ENCODE data around the gene ARPC5.

Gene ARPC5

GRCh38 chr1:183675883-183676585 lies 40.5 kb upstream of the ARPC5 start:
- Histone ChIP-seq H3K27ac (ENCODE audit: poor library complexity, severe bottlenecking) (no peak overlapping the region), H3K4me3 (ENCODE audit: severe bottlenecking) (no peak overlapping the region)

GRCh38 chr1:183675381-183675780 lies 39.8 kb upstream of the ARPC5 start:
- no peak for DNase-seq (ENCODE audit: low spot score)
- Histone ChIP-seq H3K9me3 (ENCODE audit: severe bottlenecking) (no peaks in the 10 kb centered on the region), H3K4me1 (ENCODE audit: insufficient read depth, poor library complexity, severe bottlenecking) (no peaks in the 10 kb centered on the region), H3K4me3 (ENCODE audit: severe bottlenecking) (no peak overlapping the region), H3K27me3 (ENCODE audit: insufficient read depth, poor library complexity, severe bottlenecking) (no peaks in the 10 kb centered on the region), H3K27ac (ENCODE audit: poor library complexity, severe bottlenecking) (no peak overlapping the region), H3K36me3 (ENCODE audit: low read depth) (no peaks in the 10 kb centered on the region)
- peak; percentile 38; the same call in 1 of the 3 replicates for ATAC-seq (ENCODE audit: low read depth)
- TF ChIP-seq CTCF (IDR thresholded peaks at IDR 0.05; ENCODE audit: poor library complexity, severe bottlenecking): no peak

More at GRCh38 chr1:183675883-183676585, 40.5 kb upstream of the ARPC5 start:
- DNase-seq (ENCODE audit: low spot score) (no peak), ATAC-seq (ENCODE audit: low read depth) (no peak)
- Histone ChIP-seq H3K4me1 (ENCODE audit: insufficient read depth, poor library complexity, severe bottlenecking) (no peaks in the 10 kb centered on the region), H3K27me3 (ENCODE audit: insufficient read depth, poor library complexity, severe bottlenecking) (no peaks in the 10 kb centered on the region), H3K9me3 (ENCODE audit: severe bottlenecking) (no peaks in the 10 kb centered on the region), H3K36me3 (ENCODE audit: low read depth) (no peaks in the 10 kb centered on the region)
- TF ChIP-seq CTCF (IDR thresholded peaks at IDR 0.05; ENCODE audit: poor library complexity, severe bottlenecking): no peak

DNA sequence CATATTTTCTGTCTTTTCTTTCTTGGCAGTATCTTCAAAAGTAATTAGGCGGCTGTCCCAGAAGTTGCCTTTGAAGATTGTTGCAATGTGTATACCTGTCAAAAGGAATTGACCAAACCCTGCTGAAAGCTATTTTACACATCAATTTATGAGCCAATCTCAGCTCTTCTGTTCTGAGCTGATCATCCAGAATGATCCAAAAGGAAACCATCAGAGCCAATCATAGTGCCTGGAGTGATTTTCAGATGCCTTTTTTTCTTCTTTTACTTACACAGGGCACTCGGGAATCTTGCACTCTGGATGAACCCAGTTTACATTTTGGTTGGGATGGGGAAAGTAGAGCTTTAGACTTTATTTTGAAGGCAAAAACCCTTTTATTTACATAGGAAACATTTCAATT lies 39.3 kb upstream of the ARPC5 start:
- ATAC-seq (ENCODE audit: low read depth) (no peak), DNase-seq (ENCODE audit: low spot score) (no peak)
- no peak overlapping the region for H3K27ac ChIP-seq (ENCODE audit: poor library complexity, severe bottlenecking)
- TF ChIP-seq CTCF (IDR thresholded peaks at IDR 0.05; ENCODE audit: poor library complexity, severe bottlenecking): no peak
- no peaks in the 10 kb centered on the region for H3K9me3 ChIP-seq (ENCODE audit: severe bottlenecking)
- no peaks in the 10 kb centered on the region for H3K27me3 ChIP-seq (ENCODE audit: insufficient read depth, poor library complexity, severe bottlenecking)
- no peak overlapping the region for H3K4me3 ChIP-seq (ENCODE audit: severe bottlenecking)
- H3K36me3 ChIP-seq (ENCODE audit: low read depth): no peaks in the 10 kb centered on the region
- no peaks in the 10 kb centered on the region for H3K4me1 ChIP-seq (ENCODE audit: insufficient read depth, poor library complexity, severe bottlenecking)

DNA sequence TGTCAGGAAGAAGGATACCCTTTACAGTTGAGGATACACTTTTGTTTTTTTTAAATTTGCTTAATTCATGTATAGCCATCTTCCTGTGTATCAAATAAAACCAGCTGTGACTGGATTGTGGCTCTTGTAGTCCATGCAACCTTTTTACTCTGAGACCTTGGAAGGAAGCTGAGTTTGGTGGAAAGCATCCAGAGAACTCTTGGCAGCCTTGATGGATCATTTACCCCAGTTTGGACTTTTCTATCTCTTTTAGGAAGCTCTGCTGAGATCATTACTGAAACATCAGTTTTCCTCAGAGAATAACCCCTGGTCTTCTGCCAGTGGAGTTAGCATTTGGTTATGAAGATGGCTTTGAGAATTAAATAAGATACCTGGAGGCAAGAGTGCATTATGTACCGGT lies 38.8 kb upstream of the ARPC5 start:
- Histone ChIP-seq H3K27me3 (ENCODE audit: insufficient read depth, poor library complexity, severe bottlenecking) (no peaks in the 10 kb centered on the region), H3K27ac (ENCODE audit: poor library complexity, severe bottlenecking) (no peak overlapping the region), H3K9me3 (ENCODE audit: severe bottlenecking) (no peaks in the 10 kb centered on the region), H3K4me3 (ENCODE audit: severe bottlenecking) (no peak overlapping the region), H3K4me1 (ENCODE audit: insufficient read depth, poor library complexity, severe bottlenecking) (no peaks in the 10 kb centered on the region), H3K36me3 (ENCODE audit: low read depth) (no peaks in the 10 kb centered on the region)
- ATAC-seq (ENCODE audit: low read depth) (no peak), DNase-seq (ENCODE audit: low spot score) (no peak)
- no peak for TF ChIP-seq CTCF (IDR thresholded peaks at IDR 0.05; ENCODE audit: poor library complexity, severe bottlenecking)

DNA sequence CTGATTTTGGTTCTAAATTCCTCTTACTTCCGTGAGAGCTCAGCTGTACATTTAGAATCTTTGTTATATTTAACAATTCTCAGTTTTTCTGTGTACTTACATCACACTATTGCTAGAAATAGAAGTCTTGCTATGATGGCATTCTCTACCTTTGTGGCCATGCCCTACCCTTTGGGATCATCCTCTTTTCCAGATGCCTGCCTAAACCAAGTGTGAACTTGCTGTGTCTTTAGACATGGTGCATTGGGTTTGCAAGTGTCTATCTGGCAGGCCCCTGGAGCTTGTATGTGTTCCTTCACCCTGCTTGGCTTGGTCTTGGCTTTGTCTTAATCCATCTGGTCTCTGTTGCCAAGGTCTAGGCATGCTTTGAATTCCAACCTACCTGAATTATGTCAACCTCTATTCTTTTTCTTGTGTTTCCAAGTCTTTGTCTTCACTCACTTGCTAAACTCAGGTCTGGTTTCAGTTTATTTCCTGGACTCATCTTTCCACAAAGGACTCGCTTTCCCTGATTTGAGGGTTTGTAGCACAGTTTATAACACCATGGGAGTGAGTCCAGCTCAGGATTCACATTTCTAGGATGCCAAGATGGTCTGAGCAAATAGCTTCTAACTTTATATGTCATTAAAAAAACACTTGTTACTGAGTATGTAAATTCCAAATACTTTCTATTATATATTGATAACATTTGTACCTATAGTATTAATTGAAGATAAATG lies 38.2 kb upstream of the ARPC5 start:
- no peak overlapping the region for H3K27ac ChIP-seq (ENCODE audit: poor library complexity, severe bottlenecking)
- H3K9me3 ChIP-seq (ENCODE audit: severe bottlenecking): no peaks in the 10 kb centered on the region
- ATAC-seq (ENCODE audit: low read depth) (no peak), DNase-seq (ENCODE audit: low spot score) (no peak)
- H3K4me3 ChIP-seq (ENCODE audit: severe bottlenecking): no peak overlapping the region
- TF ChIP-seq CTCF (IDR thresholded peaks at IDR 0.05; ENCODE audit: poor library complexity, severe bottlenecking): no peak
- H3K36me3 ChIP-seq (ENCODE audit: low read depth): no peaks in the 10 kb centered on the region
- H3K4me1 ChIP-seq (ENCODE audit: insufficient read depth, poor library complexity, severe bottlenecking): no peaks in the 10 kb centered on the region
- H3K27me3 ChIP-seq (ENCODE audit: insufficient read depth, poor library complexity, severe bottlenecking): no peaks in the 10 kb centered on the region

All from RWPE2 (cell line).